Kidney (tissue), 14 donors: Measurements from ENCODE around the gene DDX4. TPM values are rescaled to one million over a fixed set of nuclear protein-coding genes. Genes with fewer than 3 reads are reported as not detected.

Source experiments
- DNase-seq, 5 donors: peaks; one replicate each; pipeline ENCODE4 v3.0.0-alpha.2; 2013 to 2020
- FAIRE-seq: peaks from 2 replicates; lab custom pipeline; 2012; peaks lifted over from hg19 to GRCh38; lab: Jason Lieb, UNC
- H3K27ac ChIP-seq, 2 donors: one replicate each; pipeline ENCODE4 v1.7.0; 2013; ENCODE audit warnings: low read depth in 2 of 2, low read length in 2 of 2, inconsistent platforms in 1 of 2
- H3K27me3 ChIP-seq: one replicate; pipeline ENCODE4 v1.7.1; 2013; ENCODE audit warnings: low read length, inconsistent platforms; ENCODE audit not compliant: control insufficient read depth, insufficient read depth
- H3K36me3 ChIP-seq, 3 donors: one replicate each; pipeline versions ENCODE4 v1.7.0 to v1.7.1; 2013; ENCODE audit warnings: low read length in 3 of 3, control low read depth in 1 of 3, inconsistent platforms in 1 of 3; ENCODE audit not compliant: insufficient read depth in 3 of 3, control insufficient read depth in 2 of 3
- H3K4me1 ChIP-seq, 3 donors: one replicate each; pipeline versions ENCODE4 v1.7.0 to v1.7.1; 2013; ENCODE audit warnings: low read length in 3 of 3, inconsistent platforms in 1 of 3, low read depth in 1 of 3; ENCODE audit not compliant: control insufficient read depth in 2 of 3, insufficient read depth in 2 of 3
- H3K4me3 ChIP-seq, 3 donors: one replicate each; pipeline versions ENCODE4 v1.7.0 to v1.8.1; 2013; ENCODE audit warnings: low read length in 3 of 3, control low read depth in 1 of 3, inconsistent platforms in 1 of 3
- H3K9ac ChIP-seq, 3 donors: one replicate each; pipeline versions ENCODE4 v1.7.0 to v1.7.1; 2013; ENCODE audit warnings: low read length in 3 of 3, control low read depth in 1 of 3, inconsistent platforms in 1 of 3
- H3K9me3 ChIP-seq, 3 donors: one replicate each; pipeline versions ENCODE4 v1.7.0 to v1.7.1; 2013; ENCODE audit warnings: low read length in 3 of 3, control low read depth in 1 of 3, inconsistent platforms in 1 of 3; ENCODE audit not compliant: control insufficient read depth in 2 of 3, insufficient read depth in 1 of 3
- intact Hi-C: fragments of 100-400 bp; cut with DNase I; formaldehyde crosslinking; loops from one replicate; pipeline ENCODE4 v1.11.1; 2022
- polyA plus RNA-seq: library from polyadenylated mRNA; stranded (reverse); fragments of 350-450 nt; fragmentation: Illumina TruSeq; extraction: RNeasy Lipid Tissue Mini Kit (QIAGEN cat#74804); gene quantifications from one replicate; pipeline ENCODE4 v1.2.3, GENCODE V29; 2014; ENCODE audit warnings: low read depth, low replicate concordance; ENCODE audit not compliant: insufficient read depth
- total RNA-seq: library from RNA; stranded (reverse); fragmentation: NEBNext Ultra II Directional; extraction: Animal tissue kit (Norgen Biotek cat#: 25700); gene quantifications from one replicate; pipeline ENCODE4 v1.2.1, GENCODE V29; 2021
- TF ChIP-seq, protein P1 (sequence below): IDR thresholded peaks from 3 replicates; pipeline ENCODE4 v1.5.1; 2012; ENCODE audit warnings: mild to moderate bottlenecking, moderate library complexity, borderline replicate concordance; ENCODE audit not compliant: insufficient read depth; ENCODE audit errors: extremely low read depth
- donor health status: control.
- donor health status: control.
- donor health status: control.
- donor health status: control.
- donor health status: control.
- donor health status: DM: yes; HTN: yes; CAD: no.
- donor health status: Normal renal cell carcinoma (clear cell type).

Gene DDX4
- total and polyA plus RNA-seq, 2 donors from 2014 or later: not detected

DNA sequence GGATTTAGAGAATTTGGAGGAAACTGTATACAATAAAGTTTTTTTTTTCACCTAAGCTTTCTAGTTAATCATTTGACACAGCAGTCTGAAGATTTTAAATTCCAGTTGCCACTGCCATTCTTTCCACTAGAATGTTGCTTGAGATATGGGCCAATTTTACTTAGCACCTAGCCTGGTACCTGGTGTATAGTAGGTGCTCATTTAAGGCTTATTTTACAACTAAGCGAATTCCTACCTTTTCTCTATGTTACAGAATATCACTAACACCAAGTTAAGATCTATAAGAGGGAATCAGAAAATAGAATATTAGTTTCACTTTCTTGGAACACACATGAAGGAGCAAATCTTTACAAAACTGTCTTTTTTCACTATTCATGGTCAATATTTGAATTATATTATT is 3.2 kb upstream of the DDX4 start:
- Histone ChIP-seq H3K4me3 (no peak overlapping the region), H3K9me3 (no peaks in the 10 kb centered on the region), H3K9ac (no peak overlapping the region), H3K4me1 (no peaks in the 10 kb centered on the region), H3K27me3 (no peaks in the 10 kb centered on the region), H3K36me3 (no peaks in the 10 kb centered on the region), H3K27ac (no peak overlapping the region)
- intact Hi-C loops: no loop called here
- TF ChIP-seq, protein P1, sequence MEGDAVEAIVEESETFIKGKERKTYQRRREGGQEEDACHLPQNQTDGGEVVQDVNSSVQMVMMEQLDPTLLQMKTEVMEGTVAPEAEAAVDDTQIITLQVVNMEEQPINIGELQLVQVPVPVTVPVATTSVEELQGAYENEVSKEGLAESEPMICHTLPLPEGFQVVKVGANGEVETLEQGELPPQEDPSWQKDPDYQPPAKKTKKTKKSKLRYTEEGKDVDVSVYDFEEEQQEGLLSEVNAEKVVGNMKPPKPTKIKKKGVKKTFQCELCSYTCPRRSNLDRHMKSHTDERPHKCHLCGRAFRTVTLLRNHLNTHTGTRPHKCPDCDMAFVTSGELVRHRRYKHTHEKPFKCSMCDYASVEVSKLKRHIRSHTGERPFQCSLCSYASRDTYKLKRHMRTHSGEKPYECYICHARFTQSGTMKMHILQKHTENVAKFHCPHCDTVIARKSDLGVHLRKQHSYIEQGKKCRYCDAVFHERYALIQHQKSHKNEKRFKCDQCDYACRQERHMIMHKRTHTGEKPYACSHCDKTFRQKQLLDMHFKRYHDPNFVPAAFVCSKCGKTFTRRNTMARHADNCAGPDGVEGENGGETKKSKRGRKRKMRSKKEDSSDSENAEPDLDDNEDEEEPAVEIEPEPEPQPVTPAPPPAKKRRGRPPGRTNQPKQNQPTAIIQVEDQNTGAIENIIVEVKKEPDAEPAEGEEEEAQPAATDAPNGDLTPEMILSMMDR: no peak
- FAIRE-seq (no peak), DNase-seq (no peak)

DNA sequence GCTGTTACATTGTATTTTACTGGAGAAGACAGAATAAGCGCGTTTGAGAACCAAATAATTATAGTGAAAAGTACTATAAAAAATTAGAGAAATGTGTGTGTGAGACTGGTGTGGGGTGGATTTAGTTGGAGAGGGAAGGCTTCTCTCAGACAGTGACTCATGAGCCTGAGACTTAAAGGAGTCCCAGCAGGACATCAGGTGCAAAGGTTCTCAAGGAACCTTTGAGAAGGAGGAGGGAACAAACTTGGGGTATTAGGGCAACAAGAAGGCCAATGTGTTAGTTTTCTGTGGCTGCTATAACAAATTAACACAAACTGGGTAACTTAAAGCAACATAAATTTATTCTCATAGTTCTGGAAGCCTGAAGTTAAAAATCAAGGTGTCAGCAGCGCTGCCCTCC is 4.9 kb downstream of the DDX4 start:
- FAIRE-seq: no peak
- Histone ChIP-seq H3K4me1 (no peaks in the 10 kb centered on the region), H3K4me3 (no peak overlapping the region), H3K9ac (no peak overlapping the region), H3K36me3 (no peaks in the 10 kb centered on the region), H3K27ac (no peak overlapping the region), H3K9me3 (no peaks in the 10 kb centered on the region), H3K27me3 (no peaks in the 10 kb centered on the region)
- intact Hi-C loops: no loop called here
- TF ChIP-seq, protein P1: no peak
- DNase-seq: no peak

DNA sequence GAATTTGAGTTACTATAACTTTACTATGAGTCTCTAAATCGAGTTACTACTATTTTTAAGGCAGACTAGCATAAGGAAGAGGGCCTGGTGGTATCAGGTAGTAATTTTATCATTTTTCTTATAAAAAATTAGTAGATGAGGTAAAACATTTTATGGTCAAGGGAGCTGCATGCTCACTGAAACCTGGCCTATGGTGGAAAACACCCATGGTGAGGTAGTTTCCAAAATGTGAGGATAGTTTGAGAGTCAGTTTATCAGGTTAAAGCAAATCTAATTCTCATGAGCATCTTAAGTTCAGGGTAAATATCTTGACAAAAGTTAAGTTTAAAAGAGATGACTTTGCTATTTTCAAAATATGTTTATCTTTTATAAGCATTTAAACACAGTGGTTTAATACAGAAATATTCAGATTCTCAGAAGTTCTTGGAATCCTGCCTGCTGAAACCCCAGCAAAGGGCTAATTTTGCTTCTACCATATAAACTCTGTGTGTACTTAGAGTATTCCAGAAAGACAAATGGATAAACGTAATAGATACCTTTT is 10.0 kb downstream of the DDX4 start:
- intact Hi-C loops: no loop called here
- FAIRE-seq (no peak), DNase-seq (no peak)
- H3K27me3 ChIP-seq: no peaks in the 10 kb centered on the region
- no peak overlapping the region for H3K4me3 ChIP-seq
- H3K4me1 ChIP-seq: no peaks in the 10 kb centered on the region
- H3K9me3 ChIP-seq: no peaks in the 10 kb centered on the region
- no peaks in the 10 kb centered on the region for H3K36me3 ChIP-seq
- TF ChIP-seq, protein P1: no peak
- no peak overlapping the region for H3K9ac ChIP-seq
- H3K27ac ChIP-seq: no peak overlapping the region

DNA sequence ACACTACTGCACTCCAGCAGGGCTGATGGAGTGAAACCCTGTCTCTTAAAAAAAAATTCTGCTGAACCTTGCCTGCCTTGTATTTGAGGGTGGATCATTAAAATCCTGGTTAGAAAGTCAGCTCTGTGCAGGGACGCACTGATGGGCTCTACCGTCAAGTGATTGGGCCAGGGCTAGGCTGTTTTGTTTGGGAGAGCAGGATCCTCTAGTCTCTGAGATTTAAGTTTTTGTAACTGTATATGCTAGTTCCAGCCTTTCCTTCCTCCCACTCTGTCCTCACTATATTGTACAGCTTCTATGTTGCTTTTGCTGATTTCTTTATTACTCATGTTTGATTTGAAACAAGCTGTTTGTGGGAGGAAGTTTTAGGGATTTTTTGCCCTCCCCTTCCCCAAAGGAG is 11.5 kb downstream of the DDX4 start:
- Histone ChIP-seq H3K27ac (no peak overlapping the region), H3K4me1 (no peaks in the 10 kb centered on the region), H3K9ac (no peak overlapping the region), H3K36me3 (no peaks in the 10 kb centered on the region), H3K4me3 (no peak overlapping the region), H3K27me3 (no peaks in the 10 kb centered on the region), H3K9me3 (no peaks in the 10 kb centered on the region)
- FAIRE-seq (no peak), DNase-seq (peak in 2 of 5 donors; percentile 43 to 58)
- TF ChIP-seq, protein P1: no peak
- intact Hi-C loops: no loop called here
